ENCODE data around the gene ADARB1.

Gene ADARB1

GRCh38 chr21:45200031-45200430 lies 125.7 kb downstream of the ADARB1 start:
- no peak for TF ChIP-seq CTCF (IDR thresholded peaks at IDR 0.05)
- H3K9me3 ChIP-seq (ENCODE audit: control insufficient read depth, low read length): no peaks in the 10 kb centered on the region
- no peaks in the 10 kb centered on the region for H3K79me2 ChIP-seq
- no peak overlapping the region for H3K4me2 ChIP-seq (ENCODE audit: low read length)
- no peaks in the 10 kb centered on the region for H3K36me3 ChIP-seq (ENCODE audit: control insufficient read depth, insufficient read depth, low read length)
- H3K27me3 ChIP-seq (ENCODE audit: control insufficient read depth, insufficient read depth, low read length): no peaks in the 10 kb centered on the region
- H2AFZ ChIP-seq: no peak overlapping the region
- H3K9ac ChIP-seq: no peak overlapping the region
- no peak overlapping the region for H3K27ac ChIP-seq
- H3K4me1 ChIP-seq: no peaks in the 10 kb centered on the region
- no peak overlapping the region for H3K4me3 ChIP-seq (ENCODE audit: low read depth, low read length)

GRCh38 chr21:45200581-45201296 lies 126.4 kb downstream of the ADARB1 start:
- Histone ChIP-seq H3K9me3 (ENCODE audit: control insufficient read depth, low read length) (no peaks in the 10 kb centered on the region), H3K79me2 (no peaks in the 10 kb centered on the region), H3K4me3 (ENCODE audit: low read depth, low read length) (no peak overlapping the region), H3K27ac (no peak overlapping the region), H3K27me3 (ENCODE audit: control insufficient read depth, insufficient read depth, low read length) (no peaks in the 10 kb centered on the region), H2AFZ (no peak overlapping the region), H3K4me2 (ENCODE audit: low read length) (no peak overlapping the region), H3K4me1 (no peaks in the 10 kb centered on the region), H3K9ac (no peak overlapping the region), H3K36me3 (ENCODE audit: control insufficient read depth, insufficient read depth, low read length) (no peaks in the 10 kb centered on the region)
- TF ChIP-seq CTCF (IDR thresholded peaks at IDR 0.05): no peak

GRCh38 chr21:45202344-45202743 lies 128.0 kb downstream of the ADARB1 start:
- no peaks in the 10 kb centered on the region for H3K9me3 ChIP-seq (ENCODE audit: control insufficient read depth, low read length)
- H3K27ac ChIP-seq: no peak overlapping the region
- no peaks in the 10 kb centered on the region for H3K4me1 ChIP-seq
- H3K9ac ChIP-seq: no peak overlapping the region
- no peaks in the 10 kb centered on the region for H3K36me3 ChIP-seq (ENCODE audit: control insufficient read depth, insufficient read depth, low read length)
- no peak overlapping the region for H3K4me2 ChIP-seq (ENCODE audit: low read length)
- H3K79me2 ChIP-seq: no peaks in the 10 kb centered on the region
- no peak for TF ChIP-seq CTCF (IDR thresholded peaks at IDR 0.05)
- H3K4me3 ChIP-seq (ENCODE audit: low read depth, low read length): no peak overlapping the region
- H3K27me3 ChIP-seq (ENCODE audit: control insufficient read depth, insufficient read depth, low read length): no peaks in the 10 kb centered on the region
- no peak overlapping the region for H2AFZ ChIP-seq

GRCh38 chr21:45202889-45203288 lies 128.5 kb downstream of the ADARB1 start:
- no peak overlapping the region for H3K9ac ChIP-seq
- H3K79me2 ChIP-seq: no peaks in the 10 kb centered on the region
- no peaks in the 10 kb centered on the region for H3K27me3 ChIP-seq (ENCODE audit: control insufficient read depth, insufficient read depth, low read length)
- H2AFZ ChIP-seq: no peak overlapping the region
- H3K4me2 ChIP-seq (ENCODE audit: low read length): no peak overlapping the region
- no peaks in the 10 kb centered on the region for H3K4me1 ChIP-seq
- no peaks in the 10 kb centered on the region for H3K9me3 ChIP-seq (ENCODE audit: control insufficient read depth, low read length)
- H3K4me3 ChIP-seq (ENCODE audit: low read depth, low read length): no peak overlapping the region
- no peak for TF ChIP-seq CTCF (IDR thresholded peaks at IDR 0.05)
- no peak overlapping the region for H3K27ac ChIP-seq
- no peaks in the 10 kb centered on the region for H3K36me3 ChIP-seq (ENCODE audit: control insufficient read depth, insufficient read depth, low read length)

- no peak overlapping the region for H2AFZ ChIP-seq
- H3K79me2 ChIP-seq: no peaks in the 10 kb centered on the region
- no peaks in the 10 kb centered on the region for H3K27me3 ChIP-seq (ENCODE audit: control insufficient read depth, insufficient read depth, low read length)
- H3K4me1 ChIP-seq: no peaks in the 10 kb centered on the region
- no peak overlapping the region for H3K27ac ChIP-seq
- no peak for TF ChIP-seq CTCF (IDR thresholded peaks at IDR 0.05)
- H3K36me3 ChIP-seq (ENCODE audit: control insufficient read depth, insufficient read depth, low read length): no peaks in the 10 kb centered on the region
- H3K4me3 ChIP-seq (ENCODE audit: low read depth, low read length): no peak overlapping the region
- H3K9ac ChIP-seq: no peak overlapping the region
- no peak overlapping the region for H3K4me2 ChIP-seq (ENCODE audit: low read length)
- no peaks in the 10 kb centered on the region for H3K9me3 ChIP-seq (ENCODE audit: control insufficient read depth, low read length)
Observed at GRCh38 chr21:45203983-45204382, 129.6 kb downstream of the ADARB1 start.
